Endothelial cell of umbilical vein (primary cell): ENCODE measurements around the gene EHF. TPM values are rescaled to one million over a fixed set of nuclear protein-coding genes. Genes with fewer than 3 reads are reported as not detected.

Experiments used
- BruUV-seq: library from RNA; stranded (reverse); fragments of 400-500 nt; replicated peaks from 2 replicates; lab custom pipeline; 2021; lab: Mats Ljungman, UMichigan
- CTCF ChIA-PET: fragments of 300-600, 350-600 bp; sonication (Branson Sonifier 250); formaldehyde crosslinking; loops from one replicate; lab custom pipeline; 2021; ENCODE audit warnings: antibody characterized with exemption, inconsistent platforms; lab: Charles Lee
- POLR2A ChIA-PET: fragments of 300-600, 350-600 bp; sonication (Branson Sonifier 250); formaldehyde crosslinking; loops from one replicate; lab custom pipeline; 2021; ENCODE audit warnings: antibody characterized with exemption, inconsistent platforms; lab: Charles Lee
- DNase-seq: peaks from one replicate; pipeline ENCODE4 v3.0.0-alpha.2; 2011; ENCODE audit warnings: low read depth, low spot score
- FAIRE-seq: peaks from 2 replicates; lab custom pipeline; 2011; peaks lifted over from hg19 to GRCh38; lab: Jason Lieb, UNC
- H2AFZ ChIP-seq: 2 replicates; pipeline ENCODE4 v1.6.0; 2012; ENCODE audit warnings: low read depth, low read length, control low read depth, inconsistent platforms
- H3K27ac ChIP-seq: 2 replicates; pipeline ENCODE4 v1.5.1; 2011; ENCODE audit warnings: low read depth, mild to moderate bottlenecking, control low read depth, low read length, moderate library complexity; ENCODE audit not compliant: insufficient read depth
- H3K27me3 ChIP-seq, 2 experiments: 2 replicates each; pipeline versions ENCODE4 v1.6.0 to v1.6.1; 2011; ENCODE audit warnings: low read length in 2 of 2, mixed read lengths in 1 of 2; ENCODE audit not compliant: control insufficient read depth in 2 of 2, insufficient read depth in 2 of 2
- H3K36me3 ChIP-seq, 2 experiments: 2 replicates in 1 of 2; 3 replicates in 1 of 2; pipeline ENCODE4 v1.5.1; 2011; ENCODE audit warnings: low read length in 2 of 2, mild to moderate bottlenecking in 1 of 2, moderate library complexity in 1 of 2; ENCODE audit not compliant: control insufficient read depth in 2 of 2, insufficient read depth in 2 of 2; ENCODE audit errors: extremely low read depth in 1 of 2
- H3K4me1 ChIP-seq: 3 replicates; pipeline ENCODE4 v1.5.1; 2011; ENCODE audit warnings: mild to moderate bottlenecking, low read length; ENCODE audit not compliant: control insufficient read depth, insufficient read depth; ENCODE audit errors: extremely low read depth
- H3K4me2 ChIP-seq: 2 replicates; pipeline ENCODE4 v1.6.1; 2011; ENCODE audit warnings: low read length, control low read depth, mixed read lengths; ENCODE audit not compliant: insufficient read depth
- H3K4me3 ChIP-seq, 3 experiments: fragments of 200-600 bp in 1 of 3; sonication (generic), shearing (Covaris generic) in 1 of 3; replicated peaks in 1 of 3; 2 replicates each; pipeline ENCODE4 v1.5.1; 2011 to 2016; ENCODE audit warnings: control low read depth in 3 of 3, low read length in 3 of 3, mild to moderate bottlenecking in 2 of 3, inconsistent platforms in 1 of 3, low read depth in 1 of 3, moderate library complexity in 1 of 3; ENCODE audit not compliant: insufficient read depth in 1 of 3
- H3K79me2 ChIP-seq: 2 replicates; pipeline ENCODE4 v1.6.0; 2012; ENCODE audit warnings: low read length, inconsistent platforms; ENCODE audit not compliant: control insufficient read depth, insufficient read depth
- H3K9ac ChIP-seq: replicated peaks from 2 replicates; pipeline ENCODE3; 2011; ENCODE audit warnings: low read length, control low read depth; ENCODE audit not compliant: insufficient read depth; ENCODE audit errors: extremely low read depth
- H3K9me1 ChIP-seq: replicated peaks from 3 replicates; pipeline ENCODE4 v1.6.0; 2011; ENCODE audit warnings: mild to moderate bottlenecking, low read length; ENCODE audit not compliant: control insufficient read depth, insufficient read depth; ENCODE audit errors: extremely low read depth
- H3K9me3 ChIP-seq: replicated peaks from 2 replicates; pipeline ENCODE4 v1.5.1; 2012; ENCODE audit warnings: low read length, inconsistent platforms; ENCODE audit not compliant: control insufficient read depth, insufficient read depth
- H4K20me1 ChIP-seq: replicated peaks from 2 replicates; pipeline ENCODE3; 2011; ENCODE audit warnings: mild to moderate bottlenecking, low read length; ENCODE audit not compliant: control insufficient read depth, insufficient read depth; ENCODE audit errors: extremely low read depth
- CTCF ChIP-seq, 2 donors: IDR thresholded peaks; 1 replicate in 1 of 2; 2 replicates in 1 of 2; pipeline ENCODE4 v1.5.1; 2011; ENCODE audit warnings: low read length in 2 of 2, mild to moderate bottlenecking in 2 of 2, moderate library complexity in 2 of 2, control low read depth in 1 of 2, inconsistent platforms in 1 of 2, low read depth in 1 of 2; ENCODE audit not compliant: insufficient read depth in 1 of 2; ENCODE audit errors: extremely low read depth in 1 of 2
- EZH2 ChIP-seq: IDR thresholded peaks from 2 replicates; pipeline ENCODE4 v1.6.1; 2012; ENCODE audit warnings: borderline replicate concordance, low read depth, mild to moderate bottlenecking, moderate library complexity, low read length, inconsistent platforms; ENCODE audit not compliant: severe bottlenecking
- FOS ChIP-seq: IDR thresholded peaks from 2 replicates; pipeline ENCODE4 v1.6.1; 2011; ENCODE audit warnings: mild to moderate bottlenecking, low read length, moderate library complexity, borderline replicate concordance; ENCODE audit not compliant: insufficient read depth
- GATA2 ChIP-seq: IDR thresholded peaks from 2 replicates; pipeline ENCODE4 v1.7.0; 2011; ENCODE audit warnings: low read depth, mild to moderate bottlenecking, moderate library complexity, mixed read lengths, low read length; ENCODE audit not compliant: insufficient read length, insufficient read depth
- JUN ChIP-seq: IDR thresholded peaks from 2 replicates; pipeline ENCODE4 v1.6.1; 2011; ENCODE audit warnings: borderline replicate concordance, low read depth; ENCODE audit not compliant: insufficient read length, insufficient read depth
- MAX ChIP-seq: IDR thresholded peaks from 2 replicates; pipeline ENCODE4 v1.6.1; 2011; ENCODE audit not compliant: insufficient read depth, insufficient read length
- MYC ChIP-seq: IDR thresholded peaks from one replicate; pipeline ENCODE4 v1.6.1; 2011; ENCODE audit warnings: mild to moderate bottlenecking, low read depth, low read length
- POLR2A ChIP-seq: IDR thresholded peaks from 2 replicates; pipeline ENCODE4 v1.6.1; 2012; ENCODE audit warnings: low read depth, mild to moderate bottlenecking, control low read depth, low read length
- POLR2AphosphoS5 ChIP-seq: IDR thresholded peaks from 2 replicates; pipeline ENCODE4 v1.6.1; 2012; ENCODE audit warnings: low read depth, mild to moderate bottlenecking, control low read depth, low read length, moderate library complexity; ENCODE audit not compliant: insufficient read depth
- dilution Hi-C: fragments of 300-500 bp; cut with MboI; formaldehyde crosslinking; loops from one replicate; pipeline ENCODE4 v1.15.0; 2019; ENCODE audit warnings: low sequenced_read_pairs; ENCODE audit not compliant: extremely low pct_ligation_motif_present
- intact Hi-C: fragments of 100-400 bp; cut with micrococcal nuclease; formaldehyde crosslinking; loops from one replicate; pipeline ENCODE4 v1.10.0; 2022
- polyA plus RNA-seq, 4 experiments: library from polyadenylated mRNA; depleted of rRNA in 3 of 4; stranded (reverse) in 3 of 4; unstranded in 1 of 4; fragments of >200 nt; gene quantifications; 2 replicates each; pipeline versions ENCODE4 v1.2.1 to v1.2.3, GENCODE V29; 2011 to 2012; ENCODE audit warnings: missing spikeins in 1 of 4
- total RNA-seq: library from RNA; stranded (reverse); gene quantifications from 2 replicates; pipeline ENCODE4 v1.2.3, GENCODE V29; 2021

The EHF gene
- total and polyA plus RNA-seq, 2 donors (not counting 3 experiments of a cell fraction or from before 2014, with no cell fraction given): not detected

- H3K4me1 ChIP-seq: no peaks in the 10 kb centered on the region
- DNase-seq (no peak), FAIRE-seq (no peak)
- H3K27ac ChIP-seq: no peak overlapping the region
- no peak overlapping the region for H3K4me3 ChIP-seq
- dilution Hi-C loops: no loop called here
- H4K20me1 ChIP-seq: no peaks in the 10 kb centered on the region
- intact Hi-C loops: no loop called here
- no peaks in the 10 kb centered on the region for H3K9me1 ChIP-seq
- no peak for TF ChIP-seq EZH2
- no peak for TF ChIP-seq JUN
- TF ChIP-seq FOS: no peak
- no peak for TF ChIP-seq MYC
- TF ChIP-seq CTCF (IDR thresholded peaks at IDR 0.05; ENCODE audit: extremely low read depth in 1 of 2, insufficient read depth in 1 of 2, low read depth in 1 of 2, low read length in 2 of 2): no peak
- no peak for TF ChIP-seq GATA2
- no peak for TF ChIP-seq POLR2AphosphoS5
- no peak for TF ChIP-seq MAX
- TF ChIP-seq POLR2A: no peak
- no TSS peak for BruUV-seq
- H3K36me3 ChIP-seq: no peaks in the 10 kb centered on the region
- ChIA-PET CTCF (no interaction called here), POLR2A (no interaction called here)
- no peaks in the 10 kb centered on the region for H3K79me2 ChIP-seq
- H3K9ac ChIP-seq: no peak overlapping the region
- H3K27me3 ChIP-seq: peaks cover 0 to 6% of the 10 kb centered on the region in 2 experiments
- H3K4me2 ChIP-seq: no peak overlapping the region
- no peak overlapping the region for H2AFZ ChIP-seq
- H3K9me3 ChIP-seq: no peaks in the 10 kb centered on the region
Observed at GRCh38 chr11:34696862-34697261, 76.0 kb downstream of the EHF start.
